SK-N-SH treated with all-trans-retinoic acid at 6 μM for 48 hours (cell line): Measurements from ENCODE around the gene TBC1D16.

ENCODE experiments used
- BACH2 ChIP-seq: fragments of 250-450 bp; sonication (Bioruptor Pico); IDR thresholded peaks from 2 replicates; pipeline ENCODE4 v1.9.0; 2021; ENCODE audit warnings: mild to moderate bottlenecking, borderline replicate concordance
- CSRNP3 ChIP-seq: fragments of 250-450 bp; sonication (Bioruptor Pico); IDR thresholded peaks from 2 replicates; pipeline ENCODE4 v1.5.1; 2021; ENCODE audit warnings: mild to moderate bottlenecking, moderate library complexity
- RARB ChIP-seq: fragments of 250-450 bp; sonication (Bioruptor Pico); IDR thresholded peaks from 2 replicates; pipeline ENCODE4 v1.8.0; 2021; ENCODE audit warnings: mild to moderate bottlenecking, moderate library complexity
- TSHZ2 ChIP-seq: fragments of 250-450 bp; sonication (Bioruptor Pico); IDR thresholded peaks from 2 replicates; pipeline ENCODE4 v1.5.0; 2020; ENCODE audit warnings: mild to moderate bottlenecking, moderate library complexity
- ZFP30 ChIP-seq: fragments of 450-650 bp; formaldehyde crosslinking; IDR thresholded peaks from 2 replicates; pipeline ENCODE4 v1.5.0; 2022; ENCODE audit warnings: mild to moderate bottlenecking, moderate library complexity
- ZNF70 ChIP-seq: fragments of 450-650 bp; formaldehyde crosslinking; IDR thresholded peaks from 2 replicates; pipeline ENCODE4 v1.5.0; 2020; ENCODE audit warnings: mild to moderate bottlenecking, moderate library complexity

- no peak for TF ChIP-seq TSHZ2
- no peak for TF ChIP-seq RARB
- TF ChIP-seq BACH2 (CRISPR knock-in tag): no peak
- TF ChIP-seq ZNF70: no peak
- no peak for TF ChIP-seq CSRNP3
- no peak for TF ChIP-seq ZFP30 (CRISPR knock-in tag)
These were observed 36.7 kb upstream of the TBC1D16 start for GRCh38 chr17:80072410-80072809.
